SK-N-SH (cell line): ENCODE measurements around the gene TRDN. TPM values are rescaled to one million over a fixed set of nuclear protein-coding genes. Genes with fewer than 3 reads are reported as not detected.

Source experiments
- CTCF ChIA-PET: fragments of 300-600, 350-600 bp; formaldehyde crosslinking; extraction: SDS; loops from one replicate; lab custom pipeline; 2021; lab: Yijun Ruan, JAX
- POLR2A ChIA-PET: fragments of 350-600 bp; sonication (Branson Sonifier 250); formaldehyde crosslinking; extraction: SDS; loops from one replicate; lab custom pipeline; 2020; ENCODE audit warnings: antibody characterized with exemption, inconsistent platforms; lab: Yijun Ruan, JAX
- DNase-seq: peaks from one replicate; pipeline ENCODE4 v3.0.0; 2012
- H2AFZ ChIP-seq: fragments of 200-600 bp; sonication (generic); 2 replicates; pipeline ENCODE4 v1.8.1; 2016; ENCODE audit warnings: antibody characterized with exemption, mild to moderate bottlenecking, low read depth
- H3F3A ChIP-seq: fragments of 200-600 bp; sonication (generic); replicated peaks from 2 replicates; pipeline ENCODE3; 2016; ENCODE audit warnings: antibody characterized with exemption, mild to moderate bottlenecking; ENCODE audit not compliant: insufficient read depth
- H3K27ac ChIP-seq, 2 experiments: fragments of 200-500 bp in 1 of 2; fragments of 200-600 bp in 1 of 2; sonication (Bioruptor generic) in 1 of 2; sonication (generic), shearing (Covaris generic) in 1 of 2; 2 replicates each; pipeline versions ENCODE4 v1.5.1 to v1.6.1; 2014 to 2016; ENCODE audit warnings: low read depth in 2 of 2, inconsistent platforms in 1 of 2, low read length in 1 of 2, mild to moderate bottlenecking in 1 of 2, mixed read lengths in 1 of 2
- H3K27me3 ChIP-seq: fragments of 200-600 bp; sonication (generic), shearing (Covaris generic); 2 replicates; pipeline ENCODE4 v1.6.1; 2016; ENCODE audit warnings: mixed run types; ENCODE audit not compliant: insufficient read depth
- H3K36me3 ChIP-seq, 2 experiments: fragments of 200-500 bp in 1 of 2; fragments of 200-600 bp in 1 of 2; sonication (Bioruptor generic) in 1 of 2; sonication (generic) in 1 of 2; replicated peaks in 1 of 2; 2 replicates each; pipeline versions ENCODE3 to v1.5.1; 2014 to 2016; ENCODE audit warnings: low read length in 1 of 2, mild to moderate bottlenecking in 1 of 2; ENCODE audit not compliant: insufficient read depth in 2 of 2, control insufficient read depth in 1 of 2
- H3K4me1 ChIP-seq, 2 experiments: fragments of 200-500 bp in 1 of 2; fragments of 200-600 bp in 1 of 2; sonication (Bioruptor generic) in 1 of 2; sonication (generic), shearing (Covaris generic) in 1 of 2; 2 replicates each; pipeline versions ENCODE4 v1.5.1 to v1.6.1; 2014 to 2016; ENCODE audit warnings: low read depth in 1 of 2, low read length in 1 of 2, mixed run types in 1 of 2; ENCODE audit not compliant: insufficient read depth in 2 of 2, control insufficient read depth in 1 of 2
- H3K4me2 ChIP-seq: fragments of 200-600 bp; sonication (generic), shearing (Covaris generic); 2 replicates; pipeline ENCODE4 v1.6.1; 2017; ENCODE audit warnings: mixed run types
- H3K4me3 ChIP-seq, 2 experiments: fragments of 200-500 bp in 1 of 2; fragments of 200-600 bp in 1 of 2; sonication (Bioruptor generic) in 1 of 2; sonication (generic), shearing (Covaris generic) in 1 of 2; 2 replicates each; pipeline versions ENCODE4 v1.5.1 to v1.8.1; 2014 to 2016; ENCODE audit warnings: low read depth in 2 of 2, inconsistent platforms in 1 of 2, low read length in 1 of 2, mild to moderate bottlenecking in 1 of 2, mixed read lengths in 1 of 2, moderate library complexity in 1 of 2
- H3K79me2 ChIP-seq: fragments of 200-600 bp; sonication (generic); 2 replicates; pipeline ENCODE4 v1.8.1; 2017; ENCODE audit warnings: mild to moderate bottlenecking; ENCODE audit not compliant: insufficient read depth
- H3K9ac ChIP-seq: fragments of 200-600 bp; sonication (generic); 2 replicates; pipeline ENCODE4 v1.6.1; 2017; ENCODE audit warnings: mixed run types
- H3K9me2 ChIP-seq: fragments of 200-600 bp; sonication (generic); 2 replicates; pipeline ENCODE4 v1.6.1; 2017; ENCODE audit warnings: mixed run types
- H3K9me3 ChIP-seq: fragments of 200-600 bp; sonication (generic); 2 replicates; pipeline ENCODE4 v1.6.1; 2017; ENCODE audit warnings: mixed run types, mild to moderate bottlenecking, moderate library complexity
- H4K20me1 ChIP-seq: fragments of 200-600 bp; sonication (generic); 2 replicates; pipeline ENCODE4 v1.6.1; 2017; ENCODE audit warnings: mild to moderate bottlenecking, mixed run types; ENCODE audit not compliant: insufficient read depth
- ELF1 ChIP-seq: IDR thresholded peaks from 2 replicates; pipeline ENCODE4 v1.4.0; 2012
- EP300 ChIP-seq, 2 experiments: IDR thresholded peaks; 2 replicates each; pipeline versions ENCODE4 v1.4.0 to v1.6.1; 2012; ENCODE audit warnings: borderline replicate concordance in 1 of 2, low read depth in 1 of 2, low read length in 1 of 2
- EZH2phosphoT487 ChIP-seq: fragments of 200-600 bp; sonication (generic); IDR thresholded peaks from 2 replicates; pipeline ENCODE4 v1.6.1; 2017; ENCODE audit warnings: low read depth, mixed run types, mild to moderate bottlenecking, antibody characterized with exemption, moderate library complexity, borderline replicate concordance
- FOSL2 ChIP-seq: IDR thresholded peaks from 2 replicates; pipeline ENCODE4 v1.4.0; 2012; ENCODE audit warnings: low read depth, mild to moderate bottlenecking, moderate library complexity, borderline replicate concordance
- FOXJ3 ChIP-seq: sonication (generic); formaldehyde crosslinking; IDR thresholded peaks from 2 replicates; pipeline ENCODE4 v1.5.1; 2020; ENCODE audit warnings: mild to moderate bottlenecking, missing genetic modification reagents
- GATA2 ChIP-seq: sonication (generic); formaldehyde crosslinking; IDR thresholded peaks from 2 replicates; pipeline ENCODE4 v1.5.0; 2020; ENCODE audit warnings: mild to moderate bottlenecking, missing genetic modification reagents
- NFIC ChIP-seq: IDR thresholded peaks from 2 replicates; pipeline ENCODE4 v1.4.0; 2012; ENCODE audit warnings: borderline replicate concordance
- NRF1 ChIP-seq: IDR thresholded peaks from 2 replicates; pipeline ENCODE4 v1.6.1; 2012; ENCODE audit warnings: low read depth, mild to moderate bottlenecking, low read length
- TAF1 ChIP-seq: IDR thresholded peaks from 2 replicates; pipeline ENCODE4 v1.6.1; 2012; ENCODE audit warnings: low read depth, mild to moderate bottlenecking, low read length, moderate library complexity, borderline replicate concordance
- TCF12 ChIP-seq: IDR thresholded peaks from 2 replicates; pipeline ENCODE4 v1.4.0; 2012
- TEAD4 ChIP-seq: IDR thresholded peaks from 2 replicates; pipeline ENCODE4 v1.4.0; 2012; ENCODE audit warnings: mild to moderate bottlenecking, borderline replicate concordance; ENCODE audit not compliant: insufficient read depth
- WGBS: methylation state at CpG from one replicate; pipeline ENCODE4 v1.1.6; 2017; ENCODE audit warnings: low lambda C conversion rate; 5-methylcytosine and 5-hydroxymethylcytosine counted together
- polyA plus RNA-seq, 3 experiments: library from polyadenylated mRNA; depleted of rRNA; stranded (reverse); fragments of >200 nt; gene quantifications; 2 replicates each; pipeline ENCODE4 v1.2.3, GENCODE V29; 2012
- TF ChIP-seq, protein P1 (sequence below): fragments of 150-350 bp; IDR thresholded peaks from 2 replicates; pipeline ENCODE4 v1.6.1; 2017; ENCODE audit warnings: antibody characterized with exemption, low read length, low read depth, borderline replicate concordance
- TF ChIP-seq, protein P2 (sequence below): fragments of 150-350 bp; IDR thresholded peaks from 2 replicates; pipeline ENCODE4 v1.6.1; 2016; ENCODE audit warnings: mild to moderate bottlenecking, low read depth, low read length

Gene TRDN
- polyA plus RNA-seq, 1 of the 3 experiments (the other 2 are of a cell fraction): not detected

DNA sequence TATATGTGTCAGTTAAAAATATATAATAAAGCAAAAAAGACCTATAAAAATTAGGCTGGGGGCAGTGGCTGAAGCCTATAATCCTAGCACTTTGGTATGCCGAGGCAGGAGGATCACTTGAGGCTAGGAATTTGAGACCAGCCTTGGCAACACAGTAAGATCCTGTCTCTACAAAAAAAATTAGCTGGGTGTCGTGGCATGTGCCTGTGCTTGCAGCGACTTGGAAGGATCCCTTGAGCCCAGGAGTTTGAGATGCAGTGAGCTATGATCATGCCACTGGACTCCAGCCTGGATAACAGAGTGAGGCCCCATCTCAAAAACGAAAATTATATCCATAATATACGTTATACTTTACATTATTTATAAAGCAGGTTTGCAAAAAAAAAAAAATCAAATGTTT lies 20.7 kb downstream of the TRDN start:
- CTCF ChIA-PET: no interaction called here
- Histone ChIP-seq H3K9me3 (no peaks in the 10 kb centered on the region), H3K9me2 (no peaks in the 10 kb centered on the region), H3K36me3 (no peaks in the 10 kb centered on the region), H3K27ac (no peak overlapping the region), H3K9ac (no peak overlapping the region), H3K27me3 (no peaks in the 10 kb centered on the region), H3K4me3 (no peak overlapping the region), H3K4me2 (no peak overlapping the region), H3F3A (no peaks in the 10 kb centered on the region), H3K4me1 (no peaks in the 10 kb centered on the region), H4K20me1 (no peaks in the 10 kb centered on the region), H2AFZ (no peak overlapping the region), H3K79me2 (no peaks in the 10 kb centered on the region)
- WGBS: 3% methylated on average over 5 of the region's 5 CpGs
- TF ChIP-seq EZH2phosphoT487: no peak
- no peak for TF ChIP-seq NFIC
- no peak for TF ChIP-seq GATA2 (CRISPR knock-in tag)
- TF ChIP-seq FOSL2: no peak
- no peak for TF ChIP-seq TEAD4
- TF ChIP-seq, protein P1, sequence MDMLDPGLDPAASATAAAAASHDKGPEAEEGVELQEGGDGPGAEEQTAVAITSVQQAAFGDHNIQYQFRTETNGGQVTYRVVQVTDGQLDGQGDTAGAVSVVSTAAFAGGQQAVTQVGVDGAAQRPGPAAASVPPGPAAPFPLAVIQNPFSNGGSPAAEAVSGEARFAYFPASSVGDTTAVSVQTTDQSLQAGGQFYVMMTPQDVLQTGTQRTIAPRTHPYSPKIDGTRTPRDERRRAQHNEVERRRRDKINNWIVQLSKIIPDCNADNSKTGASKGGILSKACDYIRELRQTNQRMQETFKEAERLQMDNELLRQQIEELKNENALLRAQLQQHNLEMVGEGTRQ: no peak
- DNase-seq: no peak
- POLR2A ChIA-PET: no interaction called here

DNA sequence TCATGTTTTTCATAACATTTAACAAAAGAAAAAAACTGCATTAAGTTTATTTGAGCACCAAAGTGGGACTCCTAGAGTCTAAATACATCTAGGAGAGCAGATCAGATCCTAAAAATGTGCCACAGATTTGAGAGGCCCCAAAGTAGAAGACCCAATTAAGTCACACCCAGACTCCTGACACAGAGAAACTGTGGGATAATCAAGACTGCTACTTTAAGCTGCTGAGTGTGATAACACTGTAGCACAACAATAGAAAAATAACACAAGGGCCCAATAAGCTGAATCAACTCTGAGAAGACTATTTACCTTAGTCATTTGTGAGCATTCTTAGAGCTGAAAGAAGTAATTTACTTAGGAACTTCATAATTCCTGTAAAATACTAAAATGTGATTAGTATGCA lies 26.0 kb downstream of the TRDN start:
- H3K27ac ChIP-seq: no peak overlapping the region
- H3K9me2 ChIP-seq: no peaks in the 10 kb centered on the region
- no peak for DNase-seq
- H3K79me2 ChIP-seq: no peaks in the 10 kb centered on the region
- H3K4me2 ChIP-seq: no peak overlapping the region
- H3K36me3 ChIP-seq: no peaks in the 10 kb centered on the region
- no peaks in the 10 kb centered on the region for H3K9me3 ChIP-seq
- CTCF ChIA-PET: no interaction called here
- POLR2A ChIA-PET: no interaction called here
- no peaks in the 10 kb centered on the region for H4K20me1 ChIP-seq
- H3K4me3 ChIP-seq: no peak overlapping the region
- TF ChIP-seq TCF12 (no peak), EP300 (IDR thresholded peaks at IDR 0.05; ENCODE audit: borderline replicate concordance in 1 of 2, low read depth in 1 of 2, low read length in 1 of 2) (no peak), FOXJ3 (CRISPR knock-in tag) (no peak), TAF1 (no peak), NRF1 (no peak), ELF1 (no peak)
- TF ChIP-seq, protein P2, sequence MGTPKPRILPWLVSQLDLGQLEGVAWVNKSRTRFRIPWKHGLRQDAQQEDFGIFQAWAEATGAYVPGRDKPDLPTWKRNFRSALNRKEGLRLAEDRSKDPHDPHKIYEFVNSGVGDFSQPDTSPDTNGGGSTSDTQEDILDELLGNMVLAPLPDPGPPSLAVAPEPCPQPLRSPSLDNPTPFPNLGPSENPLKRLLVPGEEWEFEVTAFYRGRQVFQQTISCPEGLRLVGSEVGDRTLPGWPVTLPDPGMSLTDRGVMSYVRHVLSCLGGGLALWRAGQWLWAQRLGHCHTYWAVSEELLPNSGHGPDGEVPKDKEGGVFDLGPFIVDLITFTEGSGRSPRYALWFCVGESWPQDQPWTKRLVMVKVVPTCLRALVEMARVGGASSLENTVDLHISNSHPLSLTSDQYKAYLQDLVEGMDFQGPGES: no peak
- H2AFZ ChIP-seq: no peak overlapping the region
- no peak overlapping the region for H3K9ac ChIP-seq
- no peaks in the 10 kb centered on the region for H3F3A ChIP-seq
- H3K4me1 ChIP-seq: no peaks in the 10 kb centered on the region
- H3K27me3 ChIP-seq: no peaks in the 10 kb centered on the region; the same call in 1 of the 2 replicates
